H1 (cell line): ENCODE results near the gene HHIPL2. TPM values are rescaled to one million over a fixed set of nuclear protein-coding genes. Genes with fewer than 3 reads are reported as not detected.

Experiments used
- CTCF ChIA-PET: fragments of 300-600 bp; sonication (Branson Sonifier 250); formaldehyde crosslinking; loops from one replicate; lab custom pipeline; 2021; ENCODE audit not compliant: partially characterized antibody; lab: Charles Lee
- POLR2A ChIA-PET: fragments of 300-600 bp; sonication (Branson Sonifier 250); formaldehyde crosslinking; loops from one replicate; lab custom pipeline; 2021; ENCODE audit warnings: inconsistent platforms; ENCODE audit not compliant: partially characterized antibody; lab: Charles Lee
- DNase-seq, 2 experiments: peaks; one replicate each; pipeline versions ENCODE4 v3.0.0 to v3.0.0-alpha.2; 2010 to 2022; ENCODE audit warnings: low spot score in 2 of 2, low read depth in 1 of 2, mixed read lengths in 1 of 2
- FAIRE-seq: peaks from 2 replicates; lab custom pipeline; 2011; peaks lifted over from hg19 to GRCh38; lab: Jason Lieb, UNC
- H2AFZ ChIP-seq: 2 replicates; pipeline ENCODE4 v1.8.1; 2012; ENCODE audit warnings: low read length, inconsistent platforms
- H2AK5ac ChIP-seq: 2 replicates; pipeline ENCODE4 v1.6.1; 2013; ENCODE audit warnings: low read depth, low read length
- H2BK120ac ChIP-seq: replicated peaks from 2 replicates; pipeline ENCODE3; 2013; ENCODE audit warnings: low read depth, low read length, inconsistent platforms
- H2BK12ac ChIP-seq: 2 replicates; pipeline ENCODE4 v1.6.1; 2013; ENCODE audit warnings: low read depth, low read length
- H2BK15ac ChIP-seq: 2 replicates; pipeline ENCODE4 v1.6.1; 2013; ENCODE audit warnings: low read length
- H2BK20ac ChIP-seq: 2 replicates; pipeline ENCODE4 v1.6.1; 2013; ENCODE audit warnings: low read length
- H2BK5ac ChIP-seq: 2 replicates; pipeline ENCODE4 v1.6.1; 2013; ENCODE audit warnings: low read depth, low read length
- H3K14ac ChIP-seq: 2 replicates; pipeline ENCODE4 v1.6.1; 2013; ENCODE audit warnings: inconsistent platforms; ENCODE audit not compliant: insufficient read length
- H3K18ac ChIP-seq: 2 replicates; pipeline ENCODE4 v1.6.1; 2013; ENCODE audit warnings: low read length; ENCODE audit errors: extremely low read depth
- H3K23ac ChIP-seq: 2 replicates; pipeline ENCODE4 v1.6.1; 2013; ENCODE audit warnings: inconsistent platforms; ENCODE audit not compliant: insufficient read length
- H3K23me2 ChIP-seq: 2 replicates; pipeline ENCODE4 v1.6.1; 2013; ENCODE audit warnings: low read depth, low read length
- H3K27ac ChIP-seq: 2 replicates; pipeline ENCODE4 v1.6.1; 2011; ENCODE audit warnings: low read depth, low read length, inconsistent platforms
- H3K27me3 ChIP-seq, 4 experiments: replicated peaks in 1 of 4; 1 replicate in 1 of 4; 2 replicates in 3 of 4; pipeline versions ENCODE4 v1.6.1 to v1.8.1; 2011 to 2013; ENCODE audit warnings: low read length in 3 of 4, mild to moderate bottlenecking in 3 of 4, inconsistent platforms in 2 of 4, mixed read lengths in 2 of 4, moderate library complexity in 1 of 4; ENCODE audit not compliant: control insufficient read depth in 3 of 4, insufficient read depth in 3 of 4; ENCODE audit errors: extremely low read depth in 1 of 4
- H3K36me3 ChIP-seq, 4 experiments: 2 replicates each; pipeline versions ENCODE4 v1.6.1 to v1.8.1; 2011 to 2013; ENCODE audit warnings: mild to moderate bottlenecking in 4 of 4, low read length in 3 of 4, moderate library complexity in 2 of 4, control low read depth in 1 of 4, inconsistent platforms in 1 of 4; ENCODE audit not compliant: insufficient read depth in 4 of 4, control insufficient read depth in 2 of 4
- H3K4ac ChIP-seq: replicated peaks from 2 replicates; pipeline ENCODE3; 2013; ENCODE audit warnings: low read length, low read depth, mixed read lengths, inconsistent platforms; ENCODE audit not compliant: insufficient read length
- H3K4me1 ChIP-seq, 4 experiments: replicated peaks in 1 of 4; 1 replicate in 1 of 4; 2 replicates in 3 of 4; pipeline versions ENCODE4 v1.6.1 to v1.8.1; 2011 to 2013; ENCODE audit warnings: low read length in 3 of 4, inconsistent platforms in 2 of 4, mixed read lengths in 1 of 4; ENCODE audit not compliant: insufficient read depth in 4 of 4, control insufficient read depth in 3 of 4
- H3K4me2 ChIP-seq, 2 experiments: 2 replicates each; pipeline versions ENCODE4 v1.6.1 to v1.8.1; 2011 to 2013; ENCODE audit warnings: low read depth in 2 of 2, low read length in 2 of 2, control low read depth in 1 of 2, inconsistent platforms in 1 of 2, mild to moderate bottlenecking in 1 of 2; ENCODE audit not compliant: insufficient read depth in 1 of 2
- H3K4me3 ChIP-seq, 4 experiments: fragments of 200-600, 300-600 bp in 1 of 4; sonication (generic), shearing (Covaris generic), sonication (Bioruptor Twin) in 1 of 4; 2 replicates each; pipeline versions ENCODE4 v1.5.1 to v1.8.1; 2011 to 2016; ENCODE audit warnings: low read length in 4 of 4, low read depth in 3 of 4, control low read depth in 2 of 4, inconsistent platforms in 2 of 4, mild to moderate bottlenecking in 2 of 4, mixed read lengths in 1 of 4, moderate library complexity in 1 of 4; ENCODE audit not compliant: insufficient read depth in 2 of 4; ENCODE audit errors: extremely low read depth in 1 of 4
- H3K56ac ChIP-seq: replicated peaks from 2 replicates; pipeline ENCODE3; 2013; ENCODE audit warnings: low read depth, mild to moderate bottlenecking, mixed read lengths, low read length, inconsistent platforms; ENCODE audit not compliant: insufficient read length
- H3K79me1 ChIP-seq: 2 replicates; pipeline ENCODE4 v1.6.1; 2013; ENCODE audit warnings: low read depth, low read length, control low read depth
- H3K79me2 ChIP-seq, 2 experiments: 2 replicates each; pipeline versions ENCODE4 v1.6.1 to v1.8.1; 2012 to 2013; ENCODE audit warnings: low read length in 2 of 2, mild to moderate bottlenecking in 2 of 2, inconsistent platforms in 1 of 2; ENCODE audit not compliant: insufficient read depth in 2 of 2, control insufficient read depth in 1 of 2
- H3K9ac ChIP-seq, 4 experiments: replicated peaks in 1 of 4; 1 replicate in 1 of 4; 2 replicates in 3 of 4; pipeline versions ENCODE4 v1.6.1 to v1.8.1; 2011 to 2013; ENCODE audit warnings: low read depth in 3 of 4, low read length in 3 of 4, control low read depth in 2 of 4, mild to moderate bottlenecking in 2 of 4, moderate library complexity in 2 of 4, inconsistent platforms in 1 of 4; ENCODE audit errors: extremely low read depth in 1 of 4
- H3K9me3 ChIP-seq, 2 experiments: 2 replicates each; pipeline versions ENCODE4 v1.6.1 to v1.8.1; 2012 to 2013; ENCODE audit warnings: mild to moderate bottlenecking in 2 of 2, moderate library complexity in 2 of 2, control low read depth in 1 of 2, inconsistent platforms in 1 of 2, low read depth in 1 of 2, low read length in 1 of 2, mixed read lengths in 1 of 2; ENCODE audit not compliant: insufficient read depth in 2 of 2
- H4K20me1 ChIP-seq, 2 experiments: replicated peaks in 1 of 2; 2 replicates each; pipeline versions ENCODE3 to v1.8.1; 2011 to 2013; ENCODE audit warnings: inconsistent platforms in 2 of 2, low read length in 2 of 2, mild to moderate bottlenecking in 1 of 2; ENCODE audit not compliant: insufficient read depth in 2 of 2, control insufficient read depth in 1 of 2
- H4K5ac ChIP-seq: 2 replicates; pipeline ENCODE4 v1.6.1; 2013; ENCODE audit warnings: low read length, low read depth, mixed read lengths, inconsistent platforms; ENCODE audit not compliant: insufficient read length
- H4K8ac ChIP-seq: 2 replicates; pipeline ENCODE4 v1.8.0; 2013; ENCODE audit warnings: mild to moderate bottlenecking, moderate library complexity, low read length, inconsistent platforms; ENCODE audit not compliant: insufficient read depth; ENCODE audit errors: extremely low read depth
- H4K91ac ChIP-seq: replicated peaks from 2 replicates; pipeline ENCODE3; 2013; ENCODE audit warnings: low read length, mixed read lengths, inconsistent platforms; ENCODE audit not compliant: insufficient read length
- EP300 ChIP-seq, 2 experiments: IDR thresholded peaks; 1 replicate in 1 of 2; 2 replicates in 1 of 2; pipeline ENCODE4 v1.6.1; 2011 to 2012; ENCODE audit warnings: low read depth in 2 of 2, low read length in 2 of 2, mild to moderate bottlenecking in 2 of 2, borderline replicate concordance in 1 of 2, inconsistent platforms in 1 of 2, moderate library complexity in 1 of 2
- POLR2A ChIP-seq, 2 experiments: IDR thresholded peaks; 1 replicate in 1 of 2; 2 replicates in 1 of 2; pipeline ENCODE4 v1.6.1; 2011; ENCODE audit warnings: low read depth in 2 of 2, low read length in 2 of 2, mild to moderate bottlenecking in 2 of 2; ENCODE audit errors: control extremely low read depth in 1 of 2
- SAP30 ChIP-seq: fragments of 300-600 bp; sonication (generic); IDR thresholded peaks from 2 replicates; pipeline ENCODE4 v1.7.1; 2012; ENCODE audit warnings: low read length, moderate library complexity, mild to moderate bottlenecking, inconsistent platforms; ENCODE audit not compliant: insufficient read depth, insufficient replicate concordance
- TEAD4 ChIP-seq: IDR thresholded peaks from 2 replicates; pipeline ENCODE4 v1.6.1; 2012; ENCODE audit warnings: low read depth, low read length, inconsistent platforms, mixed read lengths
- WGBS, 2 experiments: shearing (Covaris generic) in 1 of 2; methylation state at CpG; one replicate each; pipeline versions ENCODE4 v1.1.6 to v1.1.7; 2013 to 2015; ENCODE audit warnings: low lambda C conversion rate in 2 of 2, mixed read lengths in 2 of 2, inconsistent platforms in 1 of 2, low coverage in 1 of 2, missing lambda C conversion rate in 1 of 2; ENCODE audit not compliant: insufficient replicate concordance in 2 of 2, insufficient coverage in 1 of 2, insufficient read length in 1 of 2; ENCODE audit errors: extremely low coverage in 1 of 2, missing lambda C conversion rate in 1 of 2; 5-methylcytosine and 5-hydroxymethylcytosine counted together
- polyA plus RNA-seq, 7 experiments: library from polyadenylated mRNA; depleted of rRNA in 3 of 7; stranded (reverse) in 5 of 7; unstranded in 2 of 7; fragments of >200 nt in 5 of 7; fragments of 200-250 nt in 2 of 7; gene quantifications; 1 replicate in 5 of 7; 2 replicates in 1 of 7; 4 replicates in 1 of 7; pipeline versions ENCODE4 v1.2.1 to v1.2.3, GENCODE V29; 2011 to 2013; ENCODE audit warnings: missing spikeins in 2 of 7, mixed read lengths in 2 of 7
- total RNA-seq: library from RNA; stranded (reverse); fragmentation: NEBNext Ultra II Directional; extraction: Animal tissue kit (Norgen Biotek cat#: 25700); gene quantifications from 2 replicates; pipeline ENCODE4 v1.2.1, GENCODE V29; 2021

Gene HHIPL2
- total and polyA plus RNA-seq, 2 of the 8 experiments (the other 6 are each of a cell fraction or from before 2014, with no cell fraction given): 0.08 TPM; not detected in 1

GRCh38 chr1:222589462-222590302 is 41.8 kb upstream of the HHIPL2 start, which contains the start of gene TAF1A:
TSS of gene TAF1A (minus strand) at chr1:222589933.
- Histone ChIP-seq H2BK12ac (no peak within 1 kb of the TSS), H3K9ac (peak within 1 kb of the TSS; percentile 43 to 81 (median 65)), H2AFZ (peak within 1 kb of the TSS; percentile 93), H2BK15ac (no peak within 1 kb of the TSS), H4K8ac (no peak within 1 kb of the TSS), H3K23ac (no peak within 1 kb of the TSS), H2BK20ac (no peak within 1 kb of the TSS), H3K18ac (peak within 1 kb of the TSS; percentile 75), H3K23me2 (peaks cover 10% of the 10 kb centered on the region), H3K27me3 (no peaks in the 10 kb centered on the region), H4K91ac (no peak within 1 kb of the TSS), H3K56ac (no peak within 1 kb of the TSS), H3K79me2 (peaks cover 0 to 39% of the 10 kb centered on the region in 2 experiments; a peak in 2 of 4 replicates), H3K27ac (peak within 1 kb of the TSS; percentile 48; the same call in 1 of the 2 replicates), H3K9me3 (no peaks in the 10 kb centered on the region), H2BK120ac (no peak within 1 kb of the TSS), H3K4me2 (peak within 1 kb of the TSS; percentile 89 to 93), H3K4ac (no peak within 1 kb of the TSS), H3K4me1 (peaks cover 0 to 3% (median 0%) of the 10 kb centered on the region in 4 experiments; a peak in 1 of 7 replicates), H2AK5ac (no peak within 1 kb of the TSS), H2BK5ac (peak within 1 kb of the TSS; percentile 69; the same call in 1 of the 2 replicates), H3K36me3 (peaks cover 0 to 23% (median 8%) of the 10 kb centered on the region in 4 experiments; a peak in 4 of 8 replicates), H4K20me1 (no peaks in the 10 kb centered on the region), H3K4me3 (peak within 1 kb of the TSS; percentile 55 to 99 (median 78)), H4K5ac (no peak within 1 kb of the TSS), H3K14ac (no peak within 1 kb of the TSS), H3K79me1 (no peaks in the 10 kb centered on the region; the same call in 1 of the 2 replicates)
- POLR2A ChIA-PET: interaction anchor here (0.7 to 2.5 kb wide), 11 partner anchors 9 to 618 kb away, joined by 3 to 8 read pairs (median 3); partner anchors contain the start of genes AIDA and BROX
- DNase-seq: peak; percentile 59 to 79
- CTCF ChIA-PET: interaction anchor here (1.0 to 2.6 kb wide), 4 partner anchors 17 to 44 kb away, joined by 3 to 10 read pairs (median 6); no protein-coding TSS in a partner anchor
- WGBS, 2 experiments: 0% methylated on average over 41 of the region's 41 CpGs; no CpG with 5 or more reads in 1 of the 2 experiments
- peak; percentile 45 for FAIRE-seq
- TF ChIP-seq SAP30: peak; percentile 94
- no peak for TF ChIP-seq EP300 (IDR thresholded peaks at IDR 0.05; ENCODE audit: borderline replicate concordance in 1 of 2, low read depth in 2 of 2, low read length in 2 of 2)
- no peak for TF ChIP-seq TEAD4
- peak in 1 of 2 experiments; percentile 63; a peak in 1 of 3 replicates for TF ChIP-seq POLR2A (IDR thresholded peaks at IDR 0.05; ENCODE audit: control extremely low read depth in 1 of 2, low read depth in 2 of 2, low read length in 2 of 2)
